Endothelial cell of umbilical vein (primary cell): Measurements from ENCODE around the gene CHCHD3. TPM values are rescaled to one million over a fixed set of nuclear protein-coding genes. Genes with fewer than 3 reads are reported as not detected.

ENCODE experiments used
- BruUV-seq: library from RNA; stranded (reverse); fragments of 400-500 nt; replicated peaks from 2 replicates; lab custom pipeline; 2021; lab: Mats Ljungman, UMichigan
- CTCF ChIA-PET: fragments of 300-600, 350-600 bp; sonication (Branson Sonifier 250); formaldehyde crosslinking; loops from one replicate; lab custom pipeline; 2021; ENCODE audit warnings: antibody characterized with exemption, inconsistent platforms; lab: Charles Lee
- POLR2A ChIA-PET: fragments of 300-600, 350-600 bp; sonication (Branson Sonifier 250); formaldehyde crosslinking; loops from one replicate; lab custom pipeline; 2021; ENCODE audit warnings: antibody characterized with exemption, inconsistent platforms; lab: Charles Lee
- DNase-seq: peaks from one replicate; pipeline ENCODE4 v3.0.0-alpha.2; 2011; ENCODE audit warnings: low read depth, low spot score
- FAIRE-seq: peaks from 2 replicates; lab custom pipeline; 2011; peaks lifted over from hg19 to GRCh38; lab: Jason Lieb, UNC
- H2AFZ ChIP-seq: 2 replicates; pipeline ENCODE4 v1.6.0; 2012; ENCODE audit warnings: low read depth, low read length, control low read depth, inconsistent platforms
- H3K27ac ChIP-seq: 2 replicates; pipeline ENCODE4 v1.5.1; 2011; ENCODE audit warnings: low read depth, mild to moderate bottlenecking, control low read depth, low read length, moderate library complexity; ENCODE audit not compliant: insufficient read depth
- H3K27me3 ChIP-seq, 2 experiments: 2 replicates each; pipeline versions ENCODE4 v1.6.0 to v1.6.1; 2011; ENCODE audit warnings: low read length in 2 of 2, mixed read lengths in 1 of 2; ENCODE audit not compliant: control insufficient read depth in 2 of 2, insufficient read depth in 2 of 2
- H3K36me3 ChIP-seq, 2 experiments: 2 replicates in 1 of 2; 3 replicates in 1 of 2; pipeline ENCODE4 v1.5.1; 2011; ENCODE audit warnings: low read length in 2 of 2, mild to moderate bottlenecking in 1 of 2, moderate library complexity in 1 of 2; ENCODE audit not compliant: control insufficient read depth in 2 of 2, insufficient read depth in 2 of 2; ENCODE audit errors: extremely low read depth in 1 of 2
- H3K4me1 ChIP-seq: 3 replicates; pipeline ENCODE4 v1.5.1; 2011; ENCODE audit warnings: mild to moderate bottlenecking, low read length; ENCODE audit not compliant: control insufficient read depth, insufficient read depth; ENCODE audit errors: extremely low read depth
- H3K4me2 ChIP-seq: 2 replicates; pipeline ENCODE4 v1.6.1; 2011; ENCODE audit warnings: low read length, control low read depth, mixed read lengths; ENCODE audit not compliant: insufficient read depth
- H3K4me3 ChIP-seq, 3 experiments: fragments of 200-600 bp in 1 of 3; sonication (generic), shearing (Covaris generic) in 1 of 3; replicated peaks in 1 of 3; 2 replicates each; pipeline ENCODE4 v1.5.1; 2011 to 2016; ENCODE audit warnings: control low read depth in 3 of 3, low read length in 3 of 3, mild to moderate bottlenecking in 2 of 3, inconsistent platforms in 1 of 3, low read depth in 1 of 3, moderate library complexity in 1 of 3; ENCODE audit not compliant: insufficient read depth in 1 of 3
- H3K79me2 ChIP-seq: 2 replicates; pipeline ENCODE4 v1.6.0; 2012; ENCODE audit warnings: low read length, inconsistent platforms; ENCODE audit not compliant: control insufficient read depth, insufficient read depth
- H3K9ac ChIP-seq: replicated peaks from 2 replicates; pipeline ENCODE3; 2011; ENCODE audit warnings: low read length, control low read depth; ENCODE audit not compliant: insufficient read depth; ENCODE audit errors: extremely low read depth
- H3K9me1 ChIP-seq: replicated peaks from 3 replicates; pipeline ENCODE4 v1.6.0; 2011; ENCODE audit warnings: mild to moderate bottlenecking, low read length; ENCODE audit not compliant: control insufficient read depth, insufficient read depth; ENCODE audit errors: extremely low read depth
- H3K9me3 ChIP-seq: replicated peaks from 2 replicates; pipeline ENCODE4 v1.5.1; 2012; ENCODE audit warnings: low read length, inconsistent platforms; ENCODE audit not compliant: control insufficient read depth, insufficient read depth
- H4K20me1 ChIP-seq: replicated peaks from 2 replicates; pipeline ENCODE3; 2011; ENCODE audit warnings: mild to moderate bottlenecking, low read length; ENCODE audit not compliant: control insufficient read depth, insufficient read depth; ENCODE audit errors: extremely low read depth
- CTCF ChIP-seq, 2 donors: IDR thresholded peaks; 1 replicate in 1 of 2; 2 replicates in 1 of 2; pipeline ENCODE4 v1.5.1; 2011; ENCODE audit warnings: low read length in 2 of 2, mild to moderate bottlenecking in 2 of 2, moderate library complexity in 2 of 2, control low read depth in 1 of 2, inconsistent platforms in 1 of 2, low read depth in 1 of 2; ENCODE audit not compliant: insufficient read depth in 1 of 2; ENCODE audit errors: extremely low read depth in 1 of 2
- EZH2 ChIP-seq: IDR thresholded peaks from 2 replicates; pipeline ENCODE4 v1.6.1; 2012; ENCODE audit warnings: borderline replicate concordance, low read depth, mild to moderate bottlenecking, moderate library complexity, low read length, inconsistent platforms; ENCODE audit not compliant: severe bottlenecking
- GATA2 ChIP-seq: IDR thresholded peaks from 2 replicates; pipeline ENCODE4 v1.7.0; 2011; ENCODE audit warnings: low read depth, mild to moderate bottlenecking, moderate library complexity, mixed read lengths, low read length; ENCODE audit not compliant: insufficient read length, insufficient read depth
- JUN ChIP-seq: IDR thresholded peaks from 2 replicates; pipeline ENCODE4 v1.6.1; 2011; ENCODE audit warnings: borderline replicate concordance, low read depth; ENCODE audit not compliant: insufficient read length, insufficient read depth
- MYC ChIP-seq: IDR thresholded peaks from one replicate; pipeline ENCODE4 v1.6.1; 2011; ENCODE audit warnings: mild to moderate bottlenecking, low read depth, low read length
- POLR2A ChIP-seq: IDR thresholded peaks from 2 replicates; pipeline ENCODE4 v1.6.1; 2012; ENCODE audit warnings: low read depth, mild to moderate bottlenecking, control low read depth, low read length
- POLR2AphosphoS5 ChIP-seq: IDR thresholded peaks from 2 replicates; pipeline ENCODE4 v1.6.1; 2012; ENCODE audit warnings: low read depth, mild to moderate bottlenecking, control low read depth, low read length, moderate library complexity; ENCODE audit not compliant: insufficient read depth
- dilution Hi-C: fragments of 300-500 bp; cut with MboI; formaldehyde crosslinking; loops from one replicate; pipeline ENCODE4 v1.15.0; 2019; ENCODE audit warnings: low sequenced_read_pairs; ENCODE audit not compliant: extremely low pct_ligation_motif_present
- intact Hi-C: fragments of 100-400 bp; cut with micrococcal nuclease; formaldehyde crosslinking; loops from one replicate; pipeline ENCODE4 v1.10.0; 2022
- polyA plus RNA-seq, 4 experiments: library from polyadenylated mRNA; depleted of rRNA in 3 of 4; stranded (reverse) in 3 of 4; unstranded in 1 of 4; fragments of >200 nt; gene quantifications; 2 replicates each; pipeline versions ENCODE4 v1.2.1 to v1.2.3, GENCODE V29; 2011 to 2012; ENCODE audit warnings: missing spikeins in 1 of 4
- total RNA-seq: library from RNA; stranded (reverse); gene quantifications from 2 replicates; pipeline ENCODE4 v1.2.3, GENCODE V29; 2021
- TF ChIP-seq, protein P1 (sequence below): IDR thresholded peaks from 2 replicates; pipeline ENCODE4 v1.6.1; 2011; ENCODE audit not compliant: insufficient read depth, insufficient read length

The CHCHD3 gene
- total and polyA plus RNA-seq, 2 donors (not counting 3 experiments of a cell fraction or from before 2014, with no cell fraction given): 22.0 to 63.7 TPM

DNA sequence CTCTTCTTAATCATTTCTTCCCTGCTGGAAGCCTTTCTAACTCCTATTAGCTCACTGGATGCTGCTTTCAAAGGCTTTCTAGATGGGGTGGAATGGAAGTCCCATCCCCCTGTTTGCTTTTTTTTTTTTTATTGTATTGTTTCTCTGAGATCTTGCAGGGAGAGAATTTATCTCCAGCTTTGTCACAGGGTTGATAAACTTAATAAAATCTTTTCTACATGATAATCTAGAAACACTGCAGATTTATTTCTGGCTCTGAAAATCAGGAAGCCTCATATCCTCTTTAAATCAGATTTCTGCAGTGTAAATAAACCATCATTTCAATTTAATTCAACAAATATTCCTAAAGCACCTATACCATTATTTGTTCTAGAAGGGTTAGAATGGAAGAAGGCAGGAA, 37.2 kb upstream of the CHCHD3 start:
- BruUV-seq: no TSS peak
- CTCF ChIA-PET: no interaction called here

DNA sequence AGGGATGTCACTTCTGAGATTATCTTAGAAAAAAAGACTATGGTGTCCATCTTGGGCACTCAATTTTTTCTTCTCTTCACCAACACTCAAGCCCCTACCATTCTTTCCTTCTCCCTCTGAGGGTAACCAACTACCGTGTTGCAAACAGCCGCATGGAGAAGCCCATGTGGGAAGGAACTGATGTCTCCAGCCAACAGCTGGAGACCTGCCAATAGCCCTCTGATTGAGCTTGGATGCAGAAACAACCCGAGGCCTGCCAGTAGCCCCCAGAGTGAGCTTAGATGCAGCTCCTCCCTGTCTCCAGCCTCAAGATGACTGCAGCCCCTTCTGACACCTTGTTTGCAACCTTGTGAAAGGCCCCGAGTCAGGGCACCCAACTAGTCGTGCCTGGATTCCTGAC, 36.4 kb upstream of the CHCHD3 start:
- BruUV-seq: no TSS peak
- POLR2A ChIA-PET: no interaction called here

More for the DNA sequence above, 37.2 kb upstream of the CHCHD3 start:
- no peaks in the 10 kb centered on the region for H4K20me1 ChIP-seq
- no peak overlapping the region for H3K4me2 ChIP-seq
- no peaks in the 10 kb centered on the region for H3K9me1 ChIP-seq
- POLR2A ChIA-PET: no interaction called here
- dilution Hi-C loops (no loop called here), intact Hi-C loops (no loop called here)
- no peaks in the 10 kb centered on the region for H3K79me2 ChIP-seq
- no peaks in the 10 kb centered on the region for H3K36me3 ChIP-seq
- no peak overlapping the region for H3K27ac ChIP-seq
- FAIRE-seq: no peak
- H3K4me1 ChIP-seq: no peaks in the 10 kb centered on the region
- TF ChIP-seq POLR2A (no peak), JUN (no peak), MYC (no peak), GATA2 (no peak), POLR2AphosphoS5 (no peak)
- DNase-seq: no peak
- H3K27me3 ChIP-seq: peaks cover 3 to 8% of the 10 kb centered on the region in 2 experiments
- no peak overlapping the region for H3K4me3 ChIP-seq
- no peak overlapping the region for H2AFZ ChIP-seq
- no peaks in the 10 kb centered on the region for H3K9me3 ChIP-seq
- no peak overlapping the region for H3K9ac ChIP-seq

More for the DNA sequence above, 36.4 kb upstream of the CHCHD3 start:
- Histone ChIP-seq H2AFZ (no peak overlapping the region), H3K9ac (no peak overlapping the region), H3K4me1 (no peaks in the 10 kb centered on the region), H3K27ac (no peak overlapping the region), H3K9me3 (no peaks in the 10 kb centered on the region), H3K4me3 (no peak overlapping the region), H3K4me2 (no peak overlapping the region), H3K79me2 (no peaks in the 10 kb centered on the region), H3K9me1 (no peaks in the 10 kb centered on the region), H3K27me3 (peaks cover 3 to 8% of the 10 kb centered on the region in 2 experiments), H4K20me1 (no peaks in the 10 kb centered on the region), H3K36me3 (no peaks in the 10 kb centered on the region)
- DNase-seq (no peak), FAIRE-seq (no peak)
- intact Hi-C loops (no loop called here), dilution Hi-C loops (no loop called here)
- TF ChIP-seq, protein P1, sequence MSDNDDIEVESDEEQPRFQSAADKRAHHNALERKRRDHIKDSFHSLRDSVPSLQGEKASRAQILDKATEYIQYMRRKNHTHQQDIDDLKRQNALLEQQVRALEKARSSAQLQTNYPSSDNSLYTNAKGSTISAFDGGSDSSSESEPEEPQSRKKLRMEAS: no peak
- no peak for TF ChIP-seq JUN
- no peak for TF ChIP-seq POLR2A
- no peak for TF ChIP-seq CTCF (IDR thresholded peaks at IDR 0.05; ENCODE audit: extremely low read depth in 1 of 2, insufficient read depth in 1 of 2, low read depth in 1 of 2, low read length in 2 of 2)
- TF ChIP-seq GATA2: no peak
- TF ChIP-seq POLR2AphosphoS5: no peak
- no peak for TF ChIP-seq MYC
- no peak for TF ChIP-seq EZH2
- CTCF ChIA-PET: no interaction called here
